Measurements from ENCODE around the gene AATF. TPM values are rescaled to one million over a fixed set of nuclear protein-coding genes. Genes with fewer than 3 reads are reported as not detected.

AATF gene
- total RNA-seq, 1 experiment from 2014 or later: 186 TPM

DNA sequence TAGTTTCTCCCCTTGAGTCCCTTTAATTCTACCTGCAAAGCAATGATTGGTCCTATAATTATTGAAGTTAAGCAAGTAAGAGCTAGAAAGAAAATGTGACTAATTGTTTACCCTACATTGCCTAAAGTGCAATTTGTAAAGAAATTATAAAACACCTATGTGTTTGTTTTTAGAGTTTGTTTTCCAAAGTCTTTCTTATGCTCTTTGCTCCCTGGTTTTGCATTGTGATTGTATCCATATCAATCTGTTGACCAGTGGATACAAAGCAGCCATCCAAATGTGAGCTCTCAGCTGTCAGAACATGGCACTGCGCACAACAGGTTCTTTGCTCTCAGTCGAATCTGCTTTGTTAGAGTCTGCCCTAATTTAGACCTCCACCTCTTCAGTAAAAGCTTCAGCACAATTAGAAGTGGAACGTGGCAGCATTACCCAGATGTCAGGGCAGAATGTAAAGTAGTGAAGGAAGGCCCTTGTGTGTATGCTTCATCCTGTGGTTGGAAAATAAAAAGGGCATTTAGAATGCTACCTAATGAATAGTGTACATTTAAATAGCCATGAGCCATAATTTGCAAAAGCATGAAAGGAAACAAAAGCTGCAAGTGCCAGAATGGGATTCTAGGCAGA is 70.5 kb downstream of the AATF start:
- no peaks in the 10 kb centered on the region for H3K36me3 Mint-ChIP-seq (ENCODE audit: insufficient read depth, unreplicated experiment)
- BruUV-seq (replicated peaks): no TSS peak
- peaks cover 32% of the 10 kb centered on the region for H3K27me3 Mint-ChIP-seq (ENCODE audit: unreplicated experiment)
- no peak overlapping the region for H3K4me3 Mint-ChIP-seq (ENCODE audit: low read depth, unreplicated experiment)
- intact Hi-C loops (cut with micrococcal nuclease; ENCODE audit: unreplicated experiment): no loop called here
- no peak for DNase-seq
- CTCF ChIA-PET: interaction anchor here (0.5 to 1.0 kb wide), 5 partner anchors 26 to 1964 kb away, joined by 3 to 8 read pairs (median 4); partner anchors contain the start of gene SRCIN1
- TF ChIP-seq, protein P1, sequence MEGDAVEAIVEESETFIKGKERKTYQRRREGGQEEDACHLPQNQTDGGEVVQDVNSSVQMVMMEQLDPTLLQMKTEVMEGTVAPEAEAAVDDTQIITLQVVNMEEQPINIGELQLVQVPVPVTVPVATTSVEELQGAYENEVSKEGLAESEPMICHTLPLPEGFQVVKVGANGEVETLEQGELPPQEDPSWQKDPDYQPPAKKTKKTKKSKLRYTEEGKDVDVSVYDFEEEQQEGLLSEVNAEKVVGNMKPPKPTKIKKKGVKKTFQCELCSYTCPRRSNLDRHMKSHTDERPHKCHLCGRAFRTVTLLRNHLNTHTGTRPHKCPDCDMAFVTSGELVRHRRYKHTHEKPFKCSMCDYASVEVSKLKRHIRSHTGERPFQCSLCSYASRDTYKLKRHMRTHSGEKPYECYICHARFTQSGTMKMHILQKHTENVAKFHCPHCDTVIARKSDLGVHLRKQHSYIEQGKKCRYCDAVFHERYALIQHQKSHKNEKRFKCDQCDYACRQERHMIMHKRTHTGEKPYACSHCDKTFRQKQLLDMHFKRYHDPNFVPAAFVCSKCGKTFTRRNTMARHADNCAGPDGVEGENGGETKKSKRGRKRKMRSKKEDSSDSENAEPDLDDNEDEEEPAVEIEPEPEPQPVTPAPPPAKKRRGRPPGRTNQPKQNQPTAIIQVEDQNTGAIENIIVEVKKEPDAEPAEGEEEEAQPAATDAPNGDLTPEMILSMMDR (IDR thresholded peaks at IDR 0.05; ENCODE audit: unreplicated experiment): no peak
- H3K9me3 Mint-ChIP-seq (ENCODE audit: low read depth, unreplicated experiment): no peaks in the 10 kb centered on the region
- H3K27ac Mint-ChIP-seq (ENCODE audit: unreplicated experiment): no peak overlapping the region
- H3K4me1 Mint-ChIP-seq (ENCODE audit: low read depth, unreplicated experiment): no peaks in the 10 kb centered on the region

DNA sequence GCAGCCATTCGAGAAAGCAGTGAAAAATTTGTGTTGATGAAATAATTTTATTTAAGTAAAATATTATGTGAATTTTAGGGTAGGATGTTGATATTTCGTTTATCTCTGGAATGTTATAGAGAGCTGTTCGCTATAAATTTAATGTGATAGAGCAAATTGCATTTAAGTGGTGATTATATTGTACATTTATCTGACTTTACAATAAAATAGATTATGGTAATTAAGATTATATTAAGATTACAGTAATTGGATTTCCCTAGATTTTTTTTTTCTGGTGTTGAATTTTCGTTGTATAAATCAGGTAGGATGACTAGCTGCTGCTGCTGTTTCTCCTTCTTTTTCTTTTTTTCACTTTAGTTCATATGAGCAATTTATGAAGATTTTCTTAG is 71.0 kb downstream of the AATF start:
- intact Hi-C loops (cut with micrococcal nuclease; ENCODE audit: unreplicated experiment): no loop called here
- no peaks in the 10 kb centered on the region for H3K4me1 Mint-ChIP-seq (ENCODE audit: low read depth, unreplicated experiment)
- no peak overlapping the region for H3K4me3 Mint-ChIP-seq (ENCODE audit: low read depth, unreplicated experiment)
- H3K27ac Mint-ChIP-seq (ENCODE audit: unreplicated experiment): no peak overlapping the region
- peaks cover 37% of the 10 kb centered on the region for H3K27me3 Mint-ChIP-seq (ENCODE audit: unreplicated experiment)
- H3K36me3 Mint-ChIP-seq (ENCODE audit: insufficient read depth, unreplicated experiment): no peaks in the 10 kb centered on the region
- H3K9me3 Mint-ChIP-seq (ENCODE audit: low read depth, unreplicated experiment): no peaks in the 10 kb centered on the region
- no TSS peak for BruUV-seq (replicated peaks)
- TF ChIP-seq, protein P1 (IDR thresholded peaks at IDR 0.05; ENCODE audit: unreplicated experiment): no peak
- DNase-seq: no peak
- CTCF ChIA-PET: interaction anchor here (0.9 kb wide), 1 partner anchor 28 kb away, joined by 4 read pairs; no protein-coding TSS in a partner anchor

DNA sequence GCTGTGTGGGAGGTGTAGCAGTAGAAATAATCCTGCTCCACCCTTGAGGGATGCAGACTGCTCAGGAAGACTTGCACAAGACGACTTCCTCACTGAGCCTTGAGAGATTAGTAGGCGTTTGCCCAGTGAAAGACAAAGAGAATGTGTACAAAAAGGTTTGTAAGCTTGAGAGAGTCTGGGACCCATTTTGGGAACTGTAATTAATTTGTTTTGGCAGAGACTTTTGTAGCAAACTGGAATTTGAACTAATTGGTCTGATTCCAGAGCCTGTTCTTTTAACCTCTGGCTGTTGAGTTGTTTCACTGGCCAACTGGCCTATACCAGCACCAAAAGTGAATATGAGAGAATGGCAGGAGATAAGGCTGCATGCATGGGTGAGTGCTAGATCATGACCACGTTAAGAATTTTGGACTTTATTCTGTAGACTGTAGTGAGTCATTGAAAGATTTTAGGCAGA is 75.5 kb downstream of the AATF start:
- Mint-ChIP-seq H3K9me3 (ENCODE audit: low read depth, unreplicated experiment) (no peaks in the 10 kb centered on the region), H3K4me1 (ENCODE audit: low read depth, unreplicated experiment) (no peaks in the 10 kb centered on the region), H3K27me3 (ENCODE audit: unreplicated experiment) (peaks cover 31% of the 10 kb centered on the region), H3K27ac (ENCODE audit: unreplicated experiment) (no peak overlapping the region), H3K4me3 (ENCODE audit: low read depth, unreplicated experiment) (no peak overlapping the region), H3K36me3 (ENCODE audit: insufficient read depth, unreplicated experiment) (no peaks in the 10 kb centered on the region)
- no peak for DNase-seq
- no TSS peak for BruUV-seq (replicated peaks)
- CTCF ChIA-PET: no interaction called here
- TF ChIP-seq, protein P1 (IDR thresholded peaks at IDR 0.05; ENCODE audit: unreplicated experiment): no peak
- intact Hi-C loops (cut with micrococcal nuclease; ENCODE audit: unreplicated experiment): no loop called here

DNA sequence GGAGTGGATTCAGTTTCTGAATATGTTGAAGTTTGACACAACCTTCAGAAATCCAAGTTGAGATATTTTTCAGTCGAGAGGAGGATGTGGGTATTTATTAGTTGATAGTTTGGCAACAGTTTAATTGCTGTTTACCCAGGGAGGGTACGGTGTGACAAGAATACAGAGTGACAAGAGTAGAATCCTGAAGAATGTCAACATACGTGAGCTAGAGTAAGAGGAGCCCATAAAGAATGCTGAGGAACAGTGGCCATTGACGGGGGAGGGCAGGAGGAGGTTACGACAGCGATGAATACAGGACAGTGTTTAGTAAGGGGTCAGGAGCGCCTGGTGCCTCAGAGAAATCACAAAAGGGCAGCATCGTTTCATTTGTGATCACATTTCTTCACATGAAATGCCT is 76.5 kb downstream of the AATF start:
- DNase-seq: no peak
- no peaks in the 10 kb centered on the region for H3K36me3 Mint-ChIP-seq (ENCODE audit: insufficient read depth, unreplicated experiment)

More for the DNA sequence above, 76.5 kb downstream of the AATF start:
- TF ChIP-seq, protein P1 (IDR thresholded peaks at IDR 0.05; ENCODE audit: unreplicated experiment): no peak
- intact Hi-C loops (cut with micrococcal nuclease; ENCODE audit: unreplicated experiment): no loop called here
- Mint-ChIP-seq H3K4me3 (ENCODE audit: low read depth, unreplicated experiment) (no peak overlapping the region), H3K27me3 (ENCODE audit: unreplicated experiment) (peaks cover 27% of the 10 kb centered on the region), H3K4me1 (ENCODE audit: low read depth, unreplicated experiment) (no peaks in the 10 kb centered on the region), H3K9me3 (ENCODE audit: low read depth, unreplicated experiment) (no peaks in the 10 kb centered on the region), H3K27ac (ENCODE audit: unreplicated experiment) (no peak overlapping the region)
- no TSS peak for BruUV-seq (replicated peaks)
- CTCF ChIA-PET: no interaction called here

Data from Calu3 (cell line).